ENCODE measurements around the gene OSER1.
A peak's percentile ranks its signal among the peaks of the same experiment; 100 is the strongest.

Gene OSER1

DNA sequence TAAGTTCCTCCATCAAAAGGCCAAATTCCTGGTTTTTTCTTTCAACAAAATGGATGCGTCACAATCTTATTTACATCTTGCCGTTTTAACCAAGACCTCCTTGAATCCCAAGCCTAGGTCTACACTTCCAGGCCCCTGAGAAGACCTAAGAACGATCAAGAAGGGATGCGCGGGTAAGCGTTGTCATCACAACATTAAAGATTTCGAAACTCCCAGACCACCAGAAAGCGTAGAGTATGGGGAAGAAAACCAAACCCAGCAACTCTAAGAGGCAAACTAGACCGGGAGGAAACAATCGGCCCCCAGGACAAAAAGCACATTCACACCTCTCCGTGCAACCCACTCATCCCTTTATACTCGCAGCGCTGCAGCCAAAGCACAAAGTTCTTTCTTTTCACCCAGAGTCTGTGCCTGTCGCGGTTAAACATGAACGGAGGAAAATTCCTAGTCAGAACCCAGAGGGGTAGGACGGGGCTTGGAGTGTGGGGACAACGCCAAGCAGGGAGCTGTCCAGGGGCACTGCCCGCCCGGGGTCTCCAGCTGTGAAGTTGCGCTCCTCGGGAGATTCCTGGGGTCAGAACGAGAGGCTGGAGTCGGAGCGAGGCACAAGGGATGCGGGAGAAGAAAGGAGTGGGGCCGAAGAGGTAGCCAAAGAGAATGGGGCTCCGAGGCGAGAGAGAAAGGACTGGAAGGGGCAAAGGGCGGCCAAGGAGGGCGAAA lies 725 bp downstream of the OSER1 start:
- WGBS (ENCODE audit: extremely low coverage, insufficient coverage, insufficient read length) = no CpG with 5 or more reads among the region's 31 CpGs
- H3K4me2 ChIP-seq (ENCODE audit: low read length) = peak overlapping the region; percentile 64
- H4K91ac ChIP-seq (ENCODE audit: low read depth, low read length) = peak overlapping the region; percentile 86

DNA sequence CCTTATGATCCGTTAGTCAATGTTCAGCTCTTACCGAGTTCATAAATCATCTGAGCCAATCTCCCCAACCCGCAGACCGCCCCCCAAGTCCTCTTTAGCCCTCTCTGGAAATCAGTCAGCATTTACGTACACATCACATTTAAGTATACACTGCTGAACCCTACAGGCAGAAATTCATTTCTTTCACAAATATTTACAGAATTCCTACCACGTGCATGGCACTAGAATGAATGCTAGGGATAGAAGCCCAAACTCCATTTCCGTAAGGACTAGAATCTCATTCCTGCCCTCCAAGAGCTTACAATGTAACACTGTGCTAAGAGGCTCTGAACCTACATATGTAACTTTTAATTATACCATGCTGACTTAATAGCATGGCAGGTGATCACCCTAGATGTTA lies 1.8 kb downstream of the OSER1 start:
- no peak overlapping the region for H4K12ac ChIP-seq (ENCODE audit: low read depth, low read length)
- H2BK12ac ChIP-seq (ENCODE audit: low read length) = no peak overlapping the region
- no peak overlapping the region for H2BK120ac ChIP-seq (ENCODE audit: insufficient read depth, low read length, poor library complexity)
- H3K4me2 ChIP-seq (ENCODE audit: low read length) = peak overlapping the region; percentile 47
- peak; percentile 19 to 78 for DNase-seq
- no peak overlapping the region for H3K23ac ChIP-seq (ENCODE audit: low read length)
- no peak overlapping the region for H4K91ac ChIP-seq (ENCODE audit: low read depth, low read length)
- no peak overlapping the region for H3K18ac ChIP-seq (ENCODE audit: low read length)
- H3K9ac ChIP-seq (ENCODE audit: low read length) = no peak overlapping the region
- H3K14ac ChIP-seq (ENCODE audit: low read length) = no peak overlapping the region
- no peak overlapping the region for H2AK5ac ChIP-seq (ENCODE audit: low read length)
- H3K4ac ChIP-seq (ENCODE audit: low read depth, low read length) = peak overlapping the region; percentile 98
- H3K4me1 ChIP-seq (ENCODE audit: control insufficient read depth in 1 of 2, insufficient read depth in 2 of 2, low read length in 2 of 2) = peaks cover 5 to 8% of the 10 kb centered on the region in 2 experiments
- no peak overlapping the region for H4K8ac ChIP-seq (ENCODE audit: low read depth, low read length)
- no peak overlapping the region for H2AFZ ChIP-seq (ENCODE audit: insufficient read depth, low read length, poor library complexity)
- H2BK5ac ChIP-seq (ENCODE audit: low read depth, low read length, poor library complexity) = no peak overlapping the region
- no peak overlapping the region for H3K4me3 ChIP-seq (ENCODE audit: low read depth, low read length)
- peaks cover 11% of the 10 kb centered on the region for H3K79me2 ChIP-seq (ENCODE audit: control insufficient read depth, insufficient read depth, low read length, poor library complexity)
- no CpG with 5 or more reads among the region's 7 CpGs for WGBS (ENCODE audit: extremely low coverage, insufficient coverage, insufficient read length)
- H3K27me3 ChIP-seq (ENCODE audit: insufficient read depth, low read length) = no peaks in the 10 kb centered on the region
- no peak overlapping the region for H3K27ac ChIP-seq (ENCODE audit: low read depth, low read length)
- peaks cover 15% of the 10 kb centered on the region for H3K79me1 ChIP-seq (ENCODE audit: low read length)
- peaks cover 2 to 3% of the 10 kb centered on the region in 2 experiments for H3K36me3 ChIP-seq (ENCODE audit: control insufficient read depth in 1 of 2, insufficient read depth in 2 of 2, low read length in 2 of 2)
- no peaks in the 10 kb centered on the region for H3K9me3 ChIP-seq (ENCODE audit: insufficient read depth, low read depth, low read length)

More for the DNA sequence above, 725 bp downstream of the OSER1 start:
- Histone ChIP-seq H3K23ac (ENCODE audit: low read length) (peak overlapping the region; percentile 19), H3K36me3 (ENCODE audit: control insufficient read depth in 1 of 2, insufficient read depth in 2 of 2, low read length in 2 of 2) (peaks cover 1 to 2% of the 10 kb centered on the region in 2 experiments), H3K79me2 (ENCODE audit: control insufficient read depth, insufficient read depth, low read length, poor library complexity) (peaks cover 9% of the 10 kb centered on the region), H4K8ac (ENCODE audit: low read depth, low read length) (peak overlapping the region; percentile 75), H4K12ac (ENCODE audit: low read depth, low read length) (peak overlapping the region; percentile 76), H3K4me1 (ENCODE audit: control insufficient read depth in 1 of 2, insufficient read depth in 2 of 2, low read length in 2 of 2) (peaks cover 3 to 6% of the 10 kb centered on the region in 2 experiments), H3K4me3 (ENCODE audit: low read depth, low read length) (peak overlapping the region; percentile 97), H3K4ac (ENCODE audit: low read depth, low read length) (peak overlapping the region; percentile 63), H2AFZ (ENCODE audit: insufficient read depth, low read length, poor library complexity) (peak overlapping the region; percentile 57), H3K9me3 (ENCODE audit: insufficient read depth, low read depth, low read length) (no peaks in the 10 kb centered on the region), H2BK120ac (ENCODE audit: insufficient read depth, low read length, poor library complexity) (peak overlapping the region; percentile 60), H3K27me3 (ENCODE audit: insufficient read depth, low read length) (no peaks in the 10 kb centered on the region), H3K9ac (ENCODE audit: low read length) (peak overlapping the region; percentile 80), H3K79me1 (ENCODE audit: low read length) (peaks cover 11% of the 10 kb centered on the region), H3K18ac (ENCODE audit: low read length) (peak overlapping the region; percentile 76), H2BK12ac (ENCODE audit: low read length) (peak overlapping the region; percentile 20), H2BK5ac (ENCODE audit: low read depth, low read length, poor library complexity) (peak overlapping the region; percentile 77), H2AK5ac (ENCODE audit: low read length) (peak overlapping the region; percentile 27), H3K14ac (ENCODE audit: low read length) (peak overlapping the region; percentile 93), H3K27ac (ENCODE audit: low read depth, low read length) (peak overlapping the region; percentile 89)
- DNase-seq = peak in 1 of 2 donors; percentile 34

DNA sequence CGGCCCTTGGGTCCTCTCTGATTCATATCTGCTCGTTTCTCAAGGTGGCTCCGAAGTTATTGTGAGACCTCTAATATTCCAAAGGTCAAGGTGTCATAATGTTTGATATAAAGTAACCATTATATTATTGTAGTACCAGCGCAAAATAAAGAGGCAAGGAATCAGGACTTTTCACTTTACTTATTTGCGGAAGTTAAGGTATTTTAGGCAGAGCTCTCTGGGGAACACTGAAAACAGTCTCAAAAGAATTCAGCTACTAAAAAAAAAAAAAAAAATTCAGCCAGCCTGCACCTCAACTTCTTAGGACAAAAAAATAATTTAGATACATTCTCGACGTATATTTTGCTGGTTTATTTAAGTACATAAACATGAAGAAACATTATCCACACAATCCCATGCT lies 2.4 kb downstream of the OSER1 start:
- H3K27ac ChIP-seq (ENCODE audit: low read depth, low read length) = no peak overlapping the region
- no peak overlapping the region for H2BK120ac ChIP-seq (ENCODE audit: insufficient read depth, low read length, poor library complexity)
- H2BK12ac ChIP-seq (ENCODE audit: low read length) = no peak overlapping the region
- no peaks in the 10 kb centered on the region for H3K9me3 ChIP-seq (ENCODE audit: insufficient read depth, low read depth, low read length)
- no peak overlapping the region for H4K91ac ChIP-seq (ENCODE audit: low read depth, low read length)
- H4K12ac ChIP-seq (ENCODE audit: low read depth, low read length) = no peak overlapping the region
- H3K4me2 ChIP-seq (ENCODE audit: low read length) = no peak overlapping the region
- H3K4me1 ChIP-seq (ENCODE audit: control insufficient read depth in 1 of 2, insufficient read depth in 2 of 2, low read length in 2 of 2) = peaks cover 5 to 8% of the 10 kb centered on the region in 2 experiments
- no CpG with 5 or more reads among the region's 7 CpGs for WGBS (ENCODE audit: extremely low coverage, insufficient coverage, insufficient read length)
- DNase-seq = no peak
- H3K23ac ChIP-seq (ENCODE audit: low read length) = no peak overlapping the region
- peaks cover 11% of the 10 kb centered on the region for H3K79me2 ChIP-seq (ENCODE audit: control insufficient read depth, insufficient read depth, low read length, poor library complexity)
- no peak overlapping the region for H4K8ac ChIP-seq (ENCODE audit: low read depth, low read length)
- H2AFZ ChIP-seq (ENCODE audit: insufficient read depth, low read length, poor library complexity) = no peak overlapping the region
- H3K18ac ChIP-seq (ENCODE audit: low read length) = no peak overlapping the region
- peaks cover 2 to 3% of the 10 kb centered on the region in 2 experiments for H3K36me3 ChIP-seq (ENCODE audit: control insufficient read depth in 1 of 2, insufficient read depth in 2 of 2, low read length in 2 of 2)
- no peak overlapping the region for H2AK5ac ChIP-seq (ENCODE audit: low read length)
- H3K79me1 ChIP-seq (ENCODE audit: low read length) = peaks cover 15% of the 10 kb centered on the region
- no peaks in the 10 kb centered on the region for H3K27me3 ChIP-seq (ENCODE audit: insufficient read depth, low read length)
- no peak overlapping the region for H3K14ac ChIP-seq (ENCODE audit: low read length)
- H3K9ac ChIP-seq (ENCODE audit: low read length) = no peak overlapping the region
- no peak overlapping the region for H2BK5ac ChIP-seq (ENCODE audit: low read depth, low read length, poor library complexity)
- no peak overlapping the region for H3K4ac ChIP-seq (ENCODE audit: low read depth, low read length)
- H3K4me3 ChIP-seq (ENCODE audit: low read depth, low read length) = no peak overlapping the region

DNA sequence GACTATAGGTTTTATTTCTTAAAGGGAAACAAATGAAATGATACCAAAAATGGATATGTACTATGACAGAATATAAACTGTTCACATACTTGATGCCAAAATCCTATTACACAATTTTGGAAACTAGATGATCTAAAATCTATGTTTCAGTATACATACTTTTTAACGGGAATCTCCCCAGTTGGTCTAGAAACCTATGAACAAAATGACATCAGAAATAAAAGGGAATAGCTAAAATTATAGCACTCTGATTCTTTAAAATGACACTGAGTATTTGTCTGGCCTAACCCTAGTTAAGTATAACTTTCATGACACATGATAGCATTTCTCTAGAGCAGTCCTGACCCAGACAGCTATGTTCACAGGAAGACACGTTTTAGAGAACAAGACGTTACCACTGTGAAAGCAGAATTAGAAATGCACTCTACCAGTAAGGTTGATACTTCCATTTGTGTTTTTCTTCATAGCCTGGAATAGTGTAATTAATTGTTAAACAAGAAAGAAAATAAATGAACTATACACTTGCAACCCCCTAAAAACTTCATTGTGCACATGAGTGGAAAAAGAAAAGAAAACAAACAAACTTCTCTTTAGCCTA lies 3.3 kb downstream of the OSER1 start:
- no peak overlapping the region for H2BK12ac ChIP-seq (ENCODE audit: low read length)
- H2BK5ac ChIP-seq (ENCODE audit: low read depth, low read length, poor library complexity) = no peak overlapping the region
- no peak overlapping the region for H4K8ac ChIP-seq (ENCODE audit: low read depth, low read length)
- H3K18ac ChIP-seq (ENCODE audit: low read length) = no peak overlapping the region
- no peak overlapping the region for H3K4me2 ChIP-seq (ENCODE audit: low read length)
- H4K91ac ChIP-seq (ENCODE audit: low read depth, low read length) = no peak overlapping the region
- no peak overlapping the region for H3K14ac ChIP-seq (ENCODE audit: low read length)
- no CpG with 5 or more reads among the region's 3 CpGs for WGBS (ENCODE audit: extremely low coverage, insufficient coverage, insufficient read length)
- H2AFZ ChIP-seq (ENCODE audit: insufficient read depth, low read length, poor library complexity) = no peak overlapping the region
- no peak overlapping the region for H3K23ac ChIP-seq (ENCODE audit: low read length)
- H3K27me3 ChIP-seq (ENCODE audit: insufficient read depth, low read length) = no peaks in the 10 kb centered on the region
- no peak overlapping the region for H3K4me3 ChIP-seq (ENCODE audit: low read depth, low read length)
- H3K79me1 ChIP-seq (ENCODE audit: low read length) = peaks cover 16% of the 10 kb centered on the region
- peaks cover 5 to 8% of the 10 kb centered on the region in 2 experiments for H3K4me1 ChIP-seq (ENCODE audit: control insufficient read depth in 1 of 2, insufficient read depth in 2 of 2, low read length in 2 of 2)
- H3K27ac ChIP-seq (ENCODE audit: low read depth, low read length) = no peak overlapping the region
- peak overlapping the region; percentile 51 for H3K4ac ChIP-seq (ENCODE audit: low read depth, low read length)
- no peak overlapping the region for H2AK5ac ChIP-seq (ENCODE audit: low read length)
- H2BK120ac ChIP-seq (ENCODE audit: insufficient read depth, low read length, poor library complexity) = no peak overlapping the region
- no peaks in the 10 kb centered on the region for H3K9me3 ChIP-seq (ENCODE audit: insufficient read depth, low read depth, low read length)
- H3K36me3 ChIP-seq (ENCODE audit: control insufficient read depth in 1 of 2, insufficient read depth in 2 of 2, low read length in 2 of 2) = peaks cover 3 to 4% of the 10 kb centered on the region in 2 experiments
- DNase-seq = no peak
- no peak overlapping the region for H4K12ac ChIP-seq (ENCODE audit: low read depth, low read length)
- no peak overlapping the region for H3K9ac ChIP-seq (ENCODE audit: low read length)
- peaks cover 11% of the 10 kb centered on the region for H3K79me2 ChIP-seq (ENCODE audit: control insufficient read depth, insufficient read depth, low read length, poor library complexity)

Data from trophoblast cell (in vitro differentiated cells and primary cell).